Duodenal mucosa (tissue), 2 donors: ENCODE data around the gene PRKG1.

ENCODE experiments used
- H3K27ac ChIP-seq: one replicate; pipeline ENCODE4 v1.7.0; 2013; ENCODE audit warnings: low read depth, low read length
- H3K27me3 ChIP-seq, 2 donors: one replicate each; pipeline ENCODE4 v1.7.0; 2013; ENCODE audit warnings: low read length in 2 of 2, control low read depth in 1 of 2; ENCODE audit not compliant: insufficient read depth in 2 of 2, control insufficient read depth in 1 of 2
- H3K36me3 ChIP-seq, 2 donors: one replicate each; pipeline ENCODE4 v1.7.0; 2013; ENCODE audit warnings: low read length in 2 of 2, control low read depth in 1 of 2; ENCODE audit not compliant: insufficient read depth in 2 of 2, control insufficient read depth in 1 of 2
- H3K4me1 ChIP-seq, 2 donors: one replicate each; pipeline ENCODE4 v1.7.0; 2013; ENCODE audit warnings: low read length in 2 of 2, control low read depth in 1 of 2; ENCODE audit not compliant: insufficient read depth in 2 of 2, control insufficient read depth in 1 of 2
- H3K4me3 ChIP-seq, 2 donors: one replicate each; pipeline ENCODE4 v1.7.0; 2013; ENCODE audit warnings: low read length in 2 of 2, low read depth in 1 of 2
- H3K9ac ChIP-seq, 2 donors: one replicate each; pipeline ENCODE4 v1.7.0; 2013; ENCODE audit warnings: low read length in 2 of 2, low read depth in 1 of 2
- H3K9me3 ChIP-seq, 2 donors: one replicate each; pipeline ENCODE4 v1.7.0; 2013; ENCODE audit warnings: low read length in 2 of 2, control low read depth in 1 of 2; ENCODE audit not compliant: control insufficient read depth in 1 of 2

PRKG1 gene

GRCh38 chr10:51718804-51719291 lies 644.6 kb downstream of the PRKG1 start:
- Histone ChIP-seq H3K4me3 (no peak overlapping the region), H3K4me1 (peaks cover 0 to 5% of the 10 kb centered on the region in 2 donors), H3K9ac (no peak overlapping the region), H3K36me3 (no peaks in the 10 kb centered on the region), H3K27ac (no peak overlapping the region), H3K27me3 (no peaks in the 10 kb centered on the region), H3K9me3 (no peaks in the 10 kb centered on the region)

GRCh38 chr10:51724038-51724437 lies 649.8 kb downstream of the PRKG1 start:
- Histone ChIP-seq H3K27me3 (no peaks in the 10 kb centered on the region), H3K36me3 (no peaks in the 10 kb centered on the region), H3K27ac (no peak overlapping the region), H3K4me3 (no peak overlapping the region), H3K9me3 (no peaks in the 10 kb centered on the region), H3K9ac (no peak overlapping the region), H3K4me1 (peaks cover 0 to 8% of the 10 kb centered on the region in 2 donors)

GRCh38 chr10:51729822-51730555 lies 655.7 kb downstream of the PRKG1 start:
- H3K9ac ChIP-seq, result no peak overlapping the region
- no peak overlapping the region for H3K27ac ChIP-seq
- no peaks in the 10 kb centered on the region for H3K9me3 ChIP-seq
- no peaks in the 10 kb centered on the region for H3K36me3 ChIP-seq
- no peaks in the 10 kb centered on the region for H3K27me3 ChIP-seq
- no peak overlapping the region for H3K4me3 ChIP-seq
- peaks cover 3 to 18% of the 10 kb centered on the region in 2 donors for H3K4me1 ChIP-seq

- peaks cover 3 to 18% of the 10 kb centered on the region in 2 donors for H3K4me1 ChIP-seq
- H3K4me3 ChIP-seq, result no peak overlapping the region
- no peak overlapping the region for H3K27ac ChIP-seq
- no peak overlapping the region for H3K9ac ChIP-seq
- no peaks in the 10 kb centered on the region for H3K27me3 ChIP-seq
- H3K36me3 ChIP-seq, result no peaks in the 10 kb centered on the region
- no peaks in the 10 kb centered on the region for H3K9me3 ChIP-seq
Measured at GRCh38 chr10:51733057-51733456, 658.8 kb downstream of the PRKG1 start.

GRCh38 chr10:51743146-51743545 lies 668.9 kb downstream of the PRKG1 start:
- Histone ChIP-seq H3K27ac (no peak overlapping the region), H3K4me3 (no peak overlapping the region), H3K36me3 (no peaks in the 10 kb centered on the region), H3K9me3 (no peaks in the 10 kb centered on the region), H3K27me3 (no peaks in the 10 kb centered on the region), H3K4me1 (no peaks in the 10 kb centered on the region), H3K9ac (no peak overlapping the region)

- Histone ChIP-seq H3K9me3 (no peaks in the 10 kb centered on the region), H3K36me3 (no peaks in the 10 kb centered on the region), H3K4me3 (no peak overlapping the region), H3K27ac (no peak overlapping the region), H3K9ac (no peak overlapping the region), H3K4me1 (no peaks in the 10 kb centered on the region), H3K27me3 (no peaks in the 10 kb centered on the region)
Measured at GRCh38 chr10:51744235-51745000, 670.1 kb downstream of the PRKG1 start.

- H3K27ac ChIP-seq, result no peak overlapping the region
- no peak overlapping the region for H3K4me3 ChIP-seq
- no peak overlapping the region for H3K9ac ChIP-seq
- H3K27me3 ChIP-seq, result no peaks in the 10 kb centered on the region
- no peaks in the 10 kb centered on the region for H3K4me1 ChIP-seq
- no peaks in the 10 kb centered on the region for H3K36me3 ChIP-seq
- no peaks in the 10 kb centered on the region for H3K9me3 ChIP-seq
Measured at GRCh38 chr10:51745397-51745796, 671.1 kb downstream of the PRKG1 start.

- Histone ChIP-seq H3K4me1 (no peaks in the 10 kb centered on the region), H3K9ac (no peak overlapping the region), H3K4me3 (no peak overlapping the region), H3K9me3 (no peaks in the 10 kb centered on the region), H3K27me3 (no peaks in the 10 kb centered on the region), H3K27ac (no peak overlapping the region), H3K36me3 (no peaks in the 10 kb centered on the region)
Measured at GRCh38 chr10:51747216-51747615, 672.9 kb downstream of the PRKG1 start.

GRCh38 chr10:51748959-51749358 lies 674.7 kb downstream of the PRKG1 start:
- Histone ChIP-seq H3K4me1 (no peaks in the 10 kb centered on the region), H3K27me3 (no peaks in the 10 kb centered on the region), H3K36me3 (no peaks in the 10 kb centered on the region), H3K4me3 (no peak overlapping the region), H3K9ac (no peak overlapping the region), H3K27ac (no peak overlapping the region), H3K9me3 (no peaks in the 10 kb centered on the region)

- Histone ChIP-seq H3K27me3 (no peaks in the 10 kb centered on the region), H3K4me1 (no peaks in the 10 kb centered on the region), H3K4me3 (no peak overlapping the region), H3K27ac (no peak overlapping the region), H3K36me3 (no peaks in the 10 kb centered on the region), H3K9ac (no peak overlapping the region), H3K9me3 (no peaks in the 10 kb centered on the region)
Measured at GRCh38 chr10:51758366-51758765, 684.1 kb downstream of the PRKG1 start.
